Thoracic aorta (tissue), 2 donors: ENCODE results near the gene GMPPB. TPM values are rescaled to one million over a fixed set of nuclear protein-coding genes. Genes with fewer than 3 reads are reported as not detected.
A peak's percentile ranks its signal among the peaks of the same experiment; 100 is the strongest.

Source experiments
- ATAC-seq: fragments of 150-250 bp; one replicate; pipeline ENCODE4 v1.8.0; 2017; ENCODE audit warnings: low read depth; ENCODE audit not compliant: insufficient number of reproducible peaks, low FRiP score
- DNase-seq: peaks from one replicate; pipeline ENCODE4 v3.0.0-alpha.2; 2020; ENCODE audit warnings: low spot score
- H3K27ac ChIP-seq, 2 donors: fragments of 200-600 bp; sonication (generic); 1 replicate in 1 of 2; 2 replicates in 1 of 2; pipeline ENCODE4 v1.5.1; 2016; ENCODE audit warnings: mild to moderate bottlenecking in 2 of 2, moderate library complexity in 2 of 2
- H3K27me3 ChIP-seq: fragments of 200-600 bp; sonication (generic); replicated peaks from 2 replicates; pipeline ENCODE4 v1.6.0; 2016; ENCODE audit warnings: mild to moderate bottlenecking; ENCODE audit not compliant: insufficient read depth
- H3K36me3 ChIP-seq: fragments of 200-600 bp; sonication (generic); one replicate; pipeline ENCODE4 v1.5.1; 2016
- H3K4me1 ChIP-seq, 2 donors: fragments of 200-600 bp; sonication (generic); 1 replicate in 1 of 2; 2 replicates in 1 of 2; pipeline versions ENCODE4 v1.5.1 to v1.6.0; 2016; ENCODE audit warnings: low read depth in 2 of 2, mild to moderate bottlenecking in 1 of 2; ENCODE audit not compliant: control insufficient read depth in 1 of 2
- H3K4me3 ChIP-seq: fragments of 200-600 bp; sonication (generic); 2 replicates; pipeline ENCODE4 v1.5.1; 2016; ENCODE audit warnings: mild to moderate bottlenecking
- H3K9me3 ChIP-seq: fragments of 200-600 bp; sonication (generic); 2 replicates; pipeline ENCODE4 v1.5.1; 2016
- total RNA-seq, 2 donors: library from RNA; depleted of rRNA; stranded (reverse); fragments of >200 nt; gene quantifications; one replicate each; pipeline versions ENCODE4 v1.1.0 to v1.2.3, GENCODE V29; 2016
- TF ChIP-seq, protein P1 (sequence below): fragments of 200-600 bp; sonication (generic); IDR thresholded peaks from one replicate; pipeline ENCODE4 v1.5.1; 2019; ENCODE audit warnings: antibody characterized with exemption

GMPPB gene
- total RNA-seq, 2 donors from 2014 or later = 30.5 to 43.1 TPM

DNA sequence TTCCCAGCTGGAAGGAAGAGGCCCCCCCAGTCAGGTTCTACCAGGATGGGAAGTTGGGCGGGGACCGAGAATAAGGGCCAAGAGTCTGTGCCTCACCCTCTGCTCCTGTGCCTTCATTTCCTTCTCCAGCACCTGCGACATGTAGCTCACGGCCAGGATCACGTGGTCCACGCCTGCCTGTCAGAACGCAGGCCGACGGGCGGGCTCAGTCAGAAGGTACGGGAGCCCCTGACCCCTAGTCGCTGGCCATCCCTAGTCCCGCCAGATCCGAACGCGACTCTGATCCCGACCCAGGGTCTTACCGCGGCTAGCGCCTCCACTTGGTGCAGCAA lies 489 bp downstream of the GMPPB start:
- Histone ChIP-seq H3K9me3 (no peaks in the 10 kb centered on the region), H3K27me3 (no peaks in the 10 kb centered on the region), H3K36me3 (peaks cover 20% of the 10 kb centered on the region), H3K4me1 (peaks cover 20 to 39% of the 10 kb centered on the region in 2 donors), H3K4me3 (peak overlapping the region; percentile 97), H3K27ac (peak overlapping the region; percentile 94 to 98)
- DNase-seq (no peak), ATAC-seq (no peak)
- TF ChIP-seq, protein P1, sequence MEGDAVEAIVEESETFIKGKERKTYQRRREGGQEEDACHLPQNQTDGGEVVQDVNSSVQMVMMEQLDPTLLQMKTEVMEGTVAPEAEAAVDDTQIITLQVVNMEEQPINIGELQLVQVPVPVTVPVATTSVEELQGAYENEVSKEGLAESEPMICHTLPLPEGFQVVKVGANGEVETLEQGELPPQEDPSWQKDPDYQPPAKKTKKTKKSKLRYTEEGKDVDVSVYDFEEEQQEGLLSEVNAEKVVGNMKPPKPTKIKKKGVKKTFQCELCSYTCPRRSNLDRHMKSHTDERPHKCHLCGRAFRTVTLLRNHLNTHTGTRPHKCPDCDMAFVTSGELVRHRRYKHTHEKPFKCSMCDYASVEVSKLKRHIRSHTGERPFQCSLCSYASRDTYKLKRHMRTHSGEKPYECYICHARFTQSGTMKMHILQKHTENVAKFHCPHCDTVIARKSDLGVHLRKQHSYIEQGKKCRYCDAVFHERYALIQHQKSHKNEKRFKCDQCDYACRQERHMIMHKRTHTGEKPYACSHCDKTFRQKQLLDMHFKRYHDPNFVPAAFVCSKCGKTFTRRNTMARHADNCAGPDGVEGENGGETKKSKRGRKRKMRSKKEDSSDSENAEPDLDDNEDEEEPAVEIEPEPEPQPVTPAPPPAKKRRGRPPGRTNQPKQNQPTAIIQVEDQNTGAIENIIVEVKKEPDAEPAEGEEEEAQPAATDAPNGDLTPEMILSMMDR = no peak

DNA sequence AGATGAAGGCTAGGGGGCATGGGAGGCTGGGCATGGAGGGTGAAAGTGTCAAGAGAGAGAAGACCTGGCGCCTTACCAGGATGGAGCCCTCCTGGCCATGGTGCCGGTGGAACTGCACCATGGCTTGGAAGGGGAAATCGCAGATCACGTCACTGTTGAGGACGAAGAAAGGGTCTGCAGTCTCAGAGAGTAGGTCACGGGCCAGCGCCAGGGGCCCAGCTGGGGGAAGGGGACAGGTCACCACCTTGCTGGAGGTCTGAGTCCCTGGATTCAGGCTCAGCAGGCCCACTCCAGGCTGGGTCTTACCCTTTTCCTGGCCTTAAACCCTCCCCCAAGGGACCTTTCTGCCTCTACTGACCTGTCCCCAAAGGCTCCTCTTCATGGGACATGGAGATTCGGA lies 855 bp downstream of the GMPPB start:
- ATAC-seq = no peak
- Histone ChIP-seq H3K4me1 (peaks cover 20 to 39% of the 10 kb centered on the region in 2 donors), H3K9me3 (no peaks in the 10 kb centered on the region), H3K36me3 (peaks cover 20% of the 10 kb centered on the region), H3K27ac (peak overlapping the region; percentile 94 to 98), H3K27me3 (no peaks in the 10 kb centered on the region), H3K4me3 (peak overlapping the region; percentile 97)
- TF ChIP-seq, protein P1 = no peak
- DNase-seq = no peak

DNA sequence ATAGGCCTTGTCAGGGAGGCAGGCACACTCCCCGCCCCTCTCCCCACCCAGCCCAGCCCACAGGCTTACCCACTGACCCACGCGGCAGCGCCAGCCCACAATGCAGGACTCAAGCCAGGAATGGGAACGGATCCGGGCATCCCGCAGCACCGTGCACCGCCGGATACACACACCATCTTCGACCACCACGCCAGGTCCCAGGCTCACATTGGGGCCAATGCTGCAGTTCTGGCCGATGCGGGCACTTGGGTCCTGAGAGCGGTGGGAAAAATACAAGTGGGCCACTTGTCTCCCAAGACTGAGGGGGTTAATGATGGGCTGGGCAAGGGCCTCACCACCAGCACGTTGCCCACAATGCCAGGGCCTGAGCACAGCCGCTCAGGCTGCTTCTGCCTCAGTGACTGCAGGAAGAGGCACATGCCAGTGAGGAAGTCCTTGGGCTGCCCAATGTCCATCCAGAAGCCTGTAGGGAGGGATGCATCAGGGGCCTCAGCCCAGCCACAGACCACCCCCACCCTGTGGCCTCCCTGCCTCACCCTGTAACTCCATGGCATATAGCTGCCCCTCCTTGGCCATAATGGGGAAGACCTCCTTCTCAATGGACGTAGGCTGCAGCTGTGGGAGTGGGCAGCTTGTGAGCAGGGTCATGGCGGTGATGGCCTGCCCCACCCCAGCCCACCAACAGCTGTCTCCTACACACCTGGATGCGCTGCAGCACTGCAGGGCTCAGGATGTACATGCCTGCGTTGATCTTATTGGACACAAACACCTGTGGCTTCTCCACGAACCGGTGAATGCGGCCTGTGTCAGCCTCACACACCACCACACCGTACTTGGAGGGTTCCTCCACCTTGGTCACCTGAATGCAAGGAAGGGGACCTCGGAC lies 1.6 kb downstream of the GMPPB start:
- Histone ChIP-seq H3K4me1 (peaks cover 20 to 39% of the 10 kb centered on the region in 2 donors), H3K4me3 (no peak overlapping the region), H3K27ac (peak overlapping the region in 1 of 2 donors; percentile 98), H3K27me3 (no peaks in the 10 kb centered on the region), H3K9me3 (no peaks in the 10 kb centered on the region), H3K36me3 (peaks cover 12% of the 10 kb centered on the region)
- TF ChIP-seq, protein P1 = no peak
- ATAC-seq = no peak
- DNase-seq = no peak

DNA sequence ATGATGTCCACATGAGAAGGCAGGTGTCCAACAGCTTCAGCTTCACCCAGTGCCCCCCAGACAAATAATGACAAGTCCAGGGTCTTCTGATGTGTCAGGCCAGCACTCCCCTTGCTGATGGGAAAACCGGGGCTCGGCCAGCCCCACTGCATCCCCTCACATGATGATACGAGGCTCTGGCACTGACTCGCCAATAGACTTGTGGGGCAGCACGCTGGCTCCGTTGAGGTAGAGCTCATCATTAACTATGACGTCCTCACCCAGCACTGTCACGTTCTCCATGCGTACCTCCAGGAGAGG lies 2.2 kb downstream of the GMPPB start:
- no peak for ATAC-seq

DNA sequence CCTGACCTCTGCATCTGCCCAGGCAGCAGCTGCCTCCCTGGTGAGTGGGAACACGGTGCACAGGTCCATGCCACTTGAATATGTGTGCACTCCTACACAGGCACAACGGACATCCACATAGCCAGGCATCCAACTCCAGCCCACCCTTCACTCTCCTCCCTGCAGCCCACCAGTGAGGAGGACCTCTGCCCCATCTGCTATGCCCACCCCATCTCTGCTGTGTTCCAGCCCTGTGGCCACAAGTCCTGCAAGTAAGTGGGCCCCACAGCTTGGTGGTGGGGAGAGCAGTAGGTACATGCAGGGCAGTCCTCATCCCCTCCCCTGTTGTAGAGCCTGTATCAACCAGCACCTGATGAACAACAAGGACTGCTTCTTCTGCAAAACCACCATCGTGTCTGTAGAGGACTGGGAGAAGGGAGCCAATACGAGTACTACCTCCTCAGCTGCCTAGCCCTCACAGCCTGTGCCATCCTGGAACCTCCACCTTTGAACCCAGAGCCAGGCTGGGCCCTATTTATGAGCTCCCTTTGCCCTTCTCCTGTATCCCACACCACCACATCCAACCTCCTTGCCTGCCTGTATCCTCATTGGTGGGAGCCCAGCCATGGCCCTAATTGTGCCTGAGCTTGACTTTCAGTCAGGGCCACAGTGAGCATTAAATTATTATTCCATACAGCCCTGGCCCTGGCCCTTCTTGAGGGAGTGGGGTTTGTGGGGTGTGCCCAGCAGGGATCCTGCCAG lies 2.7 kb downstream of the GMPPB start:
- ATAC-seq (no peak), DNase-seq (no peak)
- TF ChIP-seq, protein P1 = no peak
- no peak overlapping the region for H3K27ac ChIP-seq
- H3K36me3 ChIP-seq = peaks cover 13% of the 10 kb centered on the region
- no peaks in the 10 kb centered on the region for H3K9me3 ChIP-seq
- no peak overlapping the region for H3K4me3 ChIP-seq
- peaks cover 20 to 39% of the 10 kb centered on the region in 2 donors for H3K4me1 ChIP-seq
- no peaks in the 10 kb centered on the region for H3K27me3 ChIP-seq

More for the DNA sequence above, 2.2 kb downstream of the GMPPB start:
- no peak overlapping the region for H3K27ac ChIP-seq
- H3K4me1 ChIP-seq = peaks cover 20 to 39% of the 10 kb centered on the region in 2 donors
- H3K4me3 ChIP-seq = no peak overlapping the region
- TF ChIP-seq, protein P1 = no peak
- no peaks in the 10 kb centered on the region for H3K9me3 ChIP-seq
- H3K36me3 ChIP-seq = peaks cover 9% of the 10 kb centered on the region
- no peaks in the 10 kb centered on the region for H3K27me3 ChIP-seq
- no peak for DNase-seq
